Measurements from ENCODE around the gene CMYA5.

DNA sequence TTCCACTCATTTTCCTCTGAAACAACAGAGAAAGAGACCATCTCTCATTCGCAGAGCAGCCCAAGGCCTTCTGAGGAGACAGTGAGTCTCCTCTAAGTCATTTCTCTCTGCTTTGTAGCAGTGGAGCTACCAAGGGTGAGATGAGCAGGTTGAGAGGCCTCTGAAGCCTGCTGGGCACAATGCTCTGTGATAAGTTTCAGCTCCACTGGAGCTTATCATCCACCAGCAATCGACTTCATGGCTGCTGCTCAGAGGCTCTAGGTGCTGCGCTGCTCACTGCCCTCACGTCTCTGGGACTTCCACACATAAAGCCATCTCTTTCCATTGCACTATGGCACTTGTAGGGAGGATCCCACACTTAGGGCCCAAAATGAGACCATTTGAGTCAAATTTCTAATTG, 96.3 kb downstream of the CMYA5 start:
- TF ChIP-seq, protein P1, sequence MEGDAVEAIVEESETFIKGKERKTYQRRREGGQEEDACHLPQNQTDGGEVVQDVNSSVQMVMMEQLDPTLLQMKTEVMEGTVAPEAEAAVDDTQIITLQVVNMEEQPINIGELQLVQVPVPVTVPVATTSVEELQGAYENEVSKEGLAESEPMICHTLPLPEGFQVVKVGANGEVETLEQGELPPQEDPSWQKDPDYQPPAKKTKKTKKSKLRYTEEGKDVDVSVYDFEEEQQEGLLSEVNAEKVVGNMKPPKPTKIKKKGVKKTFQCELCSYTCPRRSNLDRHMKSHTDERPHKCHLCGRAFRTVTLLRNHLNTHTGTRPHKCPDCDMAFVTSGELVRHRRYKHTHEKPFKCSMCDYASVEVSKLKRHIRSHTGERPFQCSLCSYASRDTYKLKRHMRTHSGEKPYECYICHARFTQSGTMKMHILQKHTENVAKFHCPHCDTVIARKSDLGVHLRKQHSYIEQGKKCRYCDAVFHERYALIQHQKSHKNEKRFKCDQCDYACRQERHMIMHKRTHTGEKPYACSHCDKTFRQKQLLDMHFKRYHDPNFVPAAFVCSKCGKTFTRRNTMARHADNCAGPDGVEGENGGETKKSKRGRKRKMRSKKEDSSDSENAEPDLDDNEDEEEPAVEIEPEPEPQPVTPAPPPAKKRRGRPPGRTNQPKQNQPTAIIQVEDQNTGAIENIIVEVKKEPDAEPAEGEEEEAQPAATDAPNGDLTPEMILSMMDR (IDR thresholded peaks at IDR 0.05; ENCODE audit: insufficient read depth, low read length, poor library complexity, severe bottlenecking): no peak
- TF ChIP-seq EZH2phosphoT487 (conservative IDR thresholded peaks at IDR 0.05; ENCODE audit: low read length): no peak

Measured in SU-DHL-6 (cell line).